Thyroid gland (tissue), 4 donors: ENCODE measurements around the gene NAPB. TPM values are rescaled to one million over a fixed set of nuclear protein-coding genes. Genes with fewer than 3 reads are reported as not detected.

Source experiments
- DNase-seq, 2 donors: peaks; one replicate each; pipeline ENCODE4 v3.0.0-alpha.2; 2019
- H3K27ac ChIP-seq, 3 donors: fragments of 200-600 bp; sonication (generic); 1 replicate in 2 of 3; 2 replicates in 1 of 3; pipeline ENCODE4 v1.5.1; 2016 to 2019; ENCODE audit warnings: mild to moderate bottlenecking in 1 of 3, moderate library complexity in 1 of 3
- H3K27me3 ChIP-seq: fragments of 200-600 bp; sonication (generic); one replicate; pipeline ENCODE4 v1.5.1; 2019
- H3K36me3 ChIP-seq, 2 donors: fragments of 200-600 bp; sonication (generic); one replicate each; pipeline ENCODE4 v1.5.1; 2016 to 2019
- H3K4me1 ChIP-seq, 2 donors: fragments of 200-600 bp; sonication (generic); one replicate each; pipeline ENCODE4 v1.5.1; 2017 to 2019
- H3K4me3 ChIP-seq, 3 donors: fragments of 200-600 bp; sonication (generic); replicated peaks in 1 of 3; 1 replicate in 2 of 3; 2 replicates in 1 of 3; pipeline ENCODE4 v1.5.1; 2016; ENCODE audit warnings: mild to moderate bottlenecking in 1 of 3
- H3K9me3 ChIP-seq: fragments of 200-600 bp; sonication (generic); one replicate; pipeline ENCODE4 v1.5.1; 2017
- CTCF ChIP-seq, 6 experiments: fragments of 200-600 bp in 3 of 6; fragments of 450-650 bp in 3 of 6; sonication (generic) in 3 of 6; IDR thresholded peaks; one replicate each; pipeline ENCODE4 v1.5.1; 2016 to 2019; ENCODE audit warnings: antibody characterized with exemption in 6 of 6, mild to moderate bottlenecking in 2 of 6, inconsistent platforms in 1 of 6, moderate library complexity in 1 of 6
- POLR2A ChIP-seq, 2 donors: fragments of 450-650 bp; IDR thresholded peaks; one replicate each; pipeline ENCODE4 v1.6.1; 2017; ENCODE audit warnings: antibody characterized with exemption in 2 of 2, mild to moderate bottlenecking in 2 of 2, moderate library complexity in 1 of 2
- WGBS, 2 donors: methylation state at CpG; one replicate each; pipeline ENCODE4 v1.1.5; 2017; 5-methylcytosine and 5-hydroxymethylcytosine counted together
- intact Hi-C: fragments of 100-400 bp; cut with DNase I; formaldehyde crosslinking; loops from one replicate; pipeline ENCODE4 v1.15.1; 2023
- total RNA-seq, 4 donors: library from RNA; depleted of rRNA; stranded (reverse); fragments of >200 nt; gene quantifications; one replicate each; pipeline ENCODE4 v1.2.3, GENCODE V29; 2016

Gene NAPB
- total RNA-seq, 4 donors from 2014 or later = 22.7 to 32.1 (median 26.9) TPM

GRCh38 chr20:23361119-23361475 is 60.2 kb downstream of the NAPB start:
- peaks cover 32 to 38% of the 10 kb centered on the region in 2 donors for H3K4me1 ChIP-seq
- DNase-seq = peak in 1 of 2 donors; percentile 13
- TF ChIP-seq POLR2A (IDR thresholded peaks at IDR 0.05) (no peak), CTCF (IDR thresholded peaks at IDR 0.05) (no peak)
- WGBS, 2 donors = 2 to 3% methylated on average over 8 of the region's 8 CpGs
- intact Hi-C loops = loop anchor here (5.0 kb wide), 1 partner anchor 61 kb away; the partner anchor contains the start of gene NAPB
- peaks cover 11 to 16% of the 10 kb centered on the region in 2 donors for H3K36me3 ChIP-seq
- peak overlapping the region; percentile 51 to 73 (median 73) for H3K4me3 ChIP-seq
- no peaks in the 10 kb centered on the region for H3K27me3 ChIP-seq
- H3K9me3 ChIP-seq = no peaks in the 10 kb centered on the region
- peak overlapping the region; percentile 99 to 100 (median 99) for H3K27ac ChIP-seq

- H3K9me3 ChIP-seq = no peaks in the 10 kb centered on the region
- H3K4me1 ChIP-seq = peaks cover 31 to 33% of the 10 kb centered on the region in 2 donors
- no peak for TF ChIP-seq CTCF (IDR thresholded peaks at IDR 0.05)
- no peak for TF ChIP-seq POLR2A (IDR thresholded peaks at IDR 0.05)
- no peaks in the 10 kb centered on the region for H3K27me3 ChIP-seq
- H3K4me3 ChIP-seq = no peak overlapping the region
- intact Hi-C loops = loop anchor here (5.0 kb wide), 1 partner anchor 62 kb away; the partner anchor contains the start of gene NAPB
- DNase-seq = no peak
- H3K27ac ChIP-seq = peak overlapping the region; percentile 99 to 100 (median 99)
- H3K36me3 ChIP-seq = peaks cover 6 to 12% of the 10 kb centered on the region in 2 donors
- 40 to 41% methylated on average over 1 of the region's 1 CpG for WGBS, 2 donors
Measured at GRCh38 chr20:23360531-23360930, 60.8 kb downstream of the NAPB start.

- TF ChIP-seq POLR2A (IDR thresholded peaks at IDR 0.05) (no peak), CTCF (IDR thresholded peaks at IDR 0.05) (no peak)
- H3K4me3 ChIP-seq = no peak overlapping the region
- H3K27ac ChIP-seq = peak overlapping the region in 2 of 3 donors; percentile 77 to 96
- no peak for DNase-seq
- H3K27me3 ChIP-seq = no peaks in the 10 kb centered on the region
- H3K36me3 ChIP-seq = peaks cover 0 to 5% of the 10 kb centered on the region in 2 donors
- intact Hi-C loops = no loop called here
- H3K9me3 ChIP-seq = no peaks in the 10 kb centered on the region
- WGBS, 2 donors = 63 to 64% methylated on average over 7 of the region's 7 CpGs
- H3K4me1 ChIP-seq = peaks cover 31 to 33% of the 10 kb centered on the region in 2 donors
Measured at GRCh38 chr20:23358923-23359593, 62.2 kb downstream of the NAPB start.

GRCh38 chr20:23358563-23358906 is 62.8 kb downstream of the NAPB start:
- intact Hi-C loops = no loop called here

More at GRCh38 chr20:23358563-23358906, 62.8 kb downstream of the NAPB start:
- H3K27ac ChIP-seq = peak overlapping the region; percentile 56 to 96 (median 77)
- peaks cover 28 to 29% of the 10 kb centered on the region in 2 donors for H3K4me1 ChIP-seq
- no peak for DNase-seq
- TF ChIP-seq POLR2A (IDR thresholded peaks at IDR 0.05) (no peak), CTCF (IDR thresholded peaks at IDR 0.05) (no peak)
- no peaks in the 10 kb centered on the region for H3K9me3 ChIP-seq
- peaks cover 0 to 5% of the 10 kb centered on the region in 2 donors for H3K36me3 ChIP-seq
- H3K4me3 ChIP-seq = peak overlapping the region in 1 of 3 donors; percentile 22
- WGBS, 2 donors = 28 to 29% methylated on average over 6 of the region's 6 CpGs
- no peaks in the 10 kb centered on the region for H3K27me3 ChIP-seq
